ENCODE measurements around the gene CINP.

Gene CINP

DNA sequence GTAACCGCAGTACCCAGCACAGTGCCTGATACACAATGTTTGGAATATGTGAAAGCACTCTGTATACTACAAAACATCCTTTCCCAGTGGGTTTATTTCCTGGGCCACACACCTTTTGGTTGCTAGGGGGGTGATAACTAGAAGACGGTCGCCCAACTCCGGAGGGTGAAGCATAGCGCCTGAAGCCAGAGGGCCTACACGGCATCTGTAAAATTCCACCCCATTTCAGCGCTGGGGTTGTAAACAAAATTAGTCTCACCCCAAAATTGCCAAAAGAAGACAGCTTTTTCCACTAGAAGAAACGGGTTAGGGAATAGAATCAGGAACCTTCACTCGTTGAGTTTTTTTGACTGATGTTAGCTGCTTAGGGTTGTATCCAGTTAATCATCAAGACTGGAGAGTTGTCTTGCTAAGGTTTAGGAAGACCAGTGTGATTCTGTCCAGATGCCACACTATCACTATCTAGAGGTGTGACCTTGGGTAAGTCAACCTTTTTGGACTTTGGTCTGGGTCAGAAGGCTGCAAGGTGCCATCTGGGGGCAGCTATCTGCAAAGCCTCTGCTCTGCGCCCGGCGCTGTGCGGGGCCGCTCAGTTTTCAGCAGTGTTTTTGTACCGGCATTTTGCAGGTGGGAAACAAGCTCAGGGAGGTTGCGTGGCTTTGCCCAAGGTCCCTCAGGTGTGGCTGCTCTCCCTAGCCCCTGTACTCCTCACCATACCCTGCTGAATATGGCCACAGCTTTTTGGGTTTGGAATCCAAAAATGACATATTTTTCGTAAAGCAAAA, 41.8 kb downstream of the CINP start:
- Histone ChIP-seq H3K36me3 (ENCODE audit: insufficient read depth, low read length) (peaks cover 17% of the 10 kb centered on the region), H3K4me1 (ENCODE audit: insufficient read depth, low read length) (peaks cover 49% of the 10 kb centered on the region), H4K20me1 (ENCODE audit: insufficient read depth, low read length) (no peaks in the 10 kb centered on the region), H3K27ac (ENCODE audit: low read length) (peak overlapping the region; percentile 75; the same call in 1 of the 2 replicates), H3K79me2 (ENCODE audit: insufficient read depth, low read length) (peaks cover 23% of the 10 kb centered on the region), H3K4me2 (ENCODE audit: insufficient read depth, low read length) (peak overlapping the region; percentile 97), H3K9ac (ENCODE audit: low read depth, low read length) (peak overlapping the region; percentile 92), H3K9me3 (ENCODE audit: insufficient read depth, low read length, severe bottlenecking) (no peaks in the 10 kb centered on the region), H3K27me3 (ENCODE audit: insufficient read depth, low read length, poor library complexity) (no peaks in the 10 kb centered on the region), H2AFZ (ENCODE audit: low read depth, low read length) (peak overlapping the region; percentile 81; the same call in 1 of the 2 replicates), H3K4me3 (ENCODE audit: low read depth in 1 of 2, low read length in 2 of 2) (peak overlapping the region; percentile 43 to 81; a peak in 3 of 4 replicates)
- ATAC-seq (ENCODE audit: insufficient read depth, low read depth) (no peak), DNase-seq (no peak)
- TF ChIP-seq, protein P1, sequence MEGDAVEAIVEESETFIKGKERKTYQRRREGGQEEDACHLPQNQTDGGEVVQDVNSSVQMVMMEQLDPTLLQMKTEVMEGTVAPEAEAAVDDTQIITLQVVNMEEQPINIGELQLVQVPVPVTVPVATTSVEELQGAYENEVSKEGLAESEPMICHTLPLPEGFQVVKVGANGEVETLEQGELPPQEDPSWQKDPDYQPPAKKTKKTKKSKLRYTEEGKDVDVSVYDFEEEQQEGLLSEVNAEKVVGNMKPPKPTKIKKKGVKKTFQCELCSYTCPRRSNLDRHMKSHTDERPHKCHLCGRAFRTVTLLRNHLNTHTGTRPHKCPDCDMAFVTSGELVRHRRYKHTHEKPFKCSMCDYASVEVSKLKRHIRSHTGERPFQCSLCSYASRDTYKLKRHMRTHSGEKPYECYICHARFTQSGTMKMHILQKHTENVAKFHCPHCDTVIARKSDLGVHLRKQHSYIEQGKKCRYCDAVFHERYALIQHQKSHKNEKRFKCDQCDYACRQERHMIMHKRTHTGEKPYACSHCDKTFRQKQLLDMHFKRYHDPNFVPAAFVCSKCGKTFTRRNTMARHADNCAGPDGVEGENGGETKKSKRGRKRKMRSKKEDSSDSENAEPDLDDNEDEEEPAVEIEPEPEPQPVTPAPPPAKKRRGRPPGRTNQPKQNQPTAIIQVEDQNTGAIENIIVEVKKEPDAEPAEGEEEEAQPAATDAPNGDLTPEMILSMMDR (IDR thresholded peaks at IDR 0.05; ENCODE audit: borderline replicate concordance, extremely low read depth, low read length, poor library complexity, severe bottlenecking), result no peak
- no peak for TF ChIP-seq EZH2 (IDR thresholded peaks at IDR 0.05; ENCODE audit: borderline replicate concordance, low read depth, low read length, severe bottlenecking)

DNA sequence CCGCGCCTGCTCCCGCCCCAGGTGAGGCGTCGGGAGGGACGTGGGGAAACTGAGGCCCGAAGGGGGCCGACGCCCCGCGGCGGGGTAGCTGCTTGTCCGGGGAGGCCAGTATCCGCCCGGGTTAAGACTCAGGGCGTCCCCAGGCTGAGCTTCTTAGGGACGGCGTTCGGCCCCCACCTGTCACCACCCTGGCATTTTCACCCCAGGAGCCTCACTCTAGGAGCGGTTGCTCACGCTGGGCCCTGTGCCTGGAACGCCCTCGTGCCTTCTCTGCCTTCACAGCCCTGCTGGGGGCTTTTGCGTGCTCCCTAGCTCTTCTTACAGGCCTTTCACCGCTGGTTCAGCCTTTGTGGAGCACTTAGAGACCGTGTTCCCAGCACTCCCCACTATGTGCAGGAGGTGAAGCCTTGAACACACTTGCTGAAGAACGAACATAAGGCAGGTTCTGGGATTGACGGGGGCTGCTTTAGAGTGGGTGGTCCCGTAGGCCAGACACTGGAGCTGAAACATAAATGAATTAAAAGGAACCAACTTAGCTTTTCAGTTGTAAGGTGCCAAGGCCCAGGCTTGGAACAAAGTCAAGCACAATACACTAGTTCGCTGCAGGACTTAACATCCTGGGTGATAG, 42.5 kb downstream of the CINP start:
- Histone ChIP-seq H3K27me3 (ENCODE audit: insufficient read depth, low read length, poor library complexity) (no peaks in the 10 kb centered on the region), H4K20me1 (ENCODE audit: insufficient read depth, low read length) (no peaks in the 10 kb centered on the region), H3K4me1 (ENCODE audit: insufficient read depth, low read length) (peaks cover 55% of the 10 kb centered on the region), H3K36me3 (ENCODE audit: insufficient read depth, low read length) (peaks cover 17% of the 10 kb centered on the region), H3K79me2 (ENCODE audit: insufficient read depth, low read length) (peaks cover 23% of the 10 kb centered on the region), H2AFZ (ENCODE audit: low read depth, low read length) (peak overlapping the region; percentile 81), H3K4me2 (ENCODE audit: insufficient read depth, low read length) (peak overlapping the region; percentile 97), H3K9me3 (ENCODE audit: insufficient read depth, low read length, severe bottlenecking) (no peaks in the 10 kb centered on the region), H3K9ac (ENCODE audit: low read depth, low read length) (peak overlapping the region; percentile 92), H3K27ac (ENCODE audit: low read length) (peak overlapping the region; percentile 75), H3K4me3 (ENCODE audit: low read depth in 1 of 2, low read length in 2 of 2) (peak overlapping the region; percentile 43 to 81)
- DNase-seq (peak; percentile 47), ATAC-seq (ENCODE audit: insufficient read depth, low read depth) (peak; percentile 21)
- TF ChIP-seq EZH2 (IDR thresholded peaks at IDR 0.05; ENCODE audit: borderline replicate concordance, low read depth, low read length, severe bottlenecking), result no peak
- TF ChIP-seq, protein P1 (IDR thresholded peaks at IDR 0.05; ENCODE audit: borderline replicate concordance, extremely low read depth, low read length, poor library complexity, severe bottlenecking), result no peak

DNA sequence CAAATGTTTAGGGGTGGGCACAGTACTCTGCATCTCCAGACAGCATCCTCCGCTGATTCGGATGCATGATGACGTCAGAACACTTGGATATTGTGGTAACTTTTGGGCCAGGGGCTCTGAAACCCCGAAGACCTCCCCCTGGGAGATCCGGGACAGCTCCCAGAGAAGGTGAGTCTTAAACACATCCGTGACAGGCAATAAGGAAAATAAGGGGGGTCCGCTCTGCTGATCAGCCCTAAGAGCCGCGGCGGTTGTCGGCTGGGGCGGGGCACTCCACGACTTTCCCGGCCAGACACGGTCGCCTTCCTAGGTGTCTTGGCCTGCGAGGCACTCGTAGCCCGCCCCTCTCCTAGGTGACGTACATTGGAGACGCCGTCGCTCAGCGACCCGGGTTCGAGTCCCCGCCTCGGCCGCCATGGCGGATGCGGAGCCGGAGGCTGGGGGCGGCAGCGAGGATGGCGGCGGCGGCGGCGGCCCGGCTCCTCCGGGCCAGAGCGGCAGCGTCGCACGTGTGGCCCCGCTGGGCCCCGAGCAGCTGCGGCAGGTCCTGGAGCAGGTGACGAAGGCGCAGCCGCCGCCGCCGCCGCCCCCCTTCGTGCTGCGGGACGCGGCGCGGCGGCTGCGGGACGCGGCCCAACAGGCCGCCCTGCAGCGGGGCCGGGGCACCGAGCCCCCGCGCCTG, 43.2 kb downstream of the CINP start, which contains the start of gene ZNF839:
ZNF839 (plus strand) TSS at position 396 of the 682 bp plus-strand sequence; CDS start at position 416, 20 bp downstream.
- Histone ChIP-seq H3K27me3 (ENCODE audit: insufficient read depth, low read length, poor library complexity) (no peaks in the 10 kb centered on the region), H3K9me3 (ENCODE audit: insufficient read depth, low read length, severe bottlenecking) (no peaks in the 10 kb centered on the region), H3K36me3 (ENCODE audit: insufficient read depth, low read length) (peaks cover 17% of the 10 kb centered on the region), H4K20me1 (ENCODE audit: insufficient read depth, low read length) (no peaks in the 10 kb centered on the region), H3K4me2 (ENCODE audit: insufficient read depth, low read length) (peak within 1 kb of the TSS; percentile 97), H3K9ac (ENCODE audit: low read depth, low read length) (peak within 1 kb of the TSS; percentile 92), H3K27ac (ENCODE audit: low read length) (peak within 1 kb of the TSS; percentile 75), H2AFZ (ENCODE audit: low read depth, low read length) (peak within 1 kb of the TSS; percentile 81), H3K4me3 (ENCODE audit: low read depth in 1 of 2, low read length in 2 of 2) (peak within 1 kb of the TSS; percentile 43 to 81), H3K4me1 (ENCODE audit: insufficient read depth, low read length) (peaks cover 62% of the 10 kb centered on the region), H3K79me2 (ENCODE audit: insufficient read depth, low read length) (peaks cover 23% of the 10 kb centered on the region)
- TF ChIP-seq EZH2 (IDR thresholded peaks at IDR 0.05; ENCODE audit: borderline replicate concordance, low read depth, low read length, severe bottlenecking), result no peak
- TF ChIP-seq, protein P1 (IDR thresholded peaks at IDR 0.05; ENCODE audit: borderline replicate concordance, extremely low read depth, low read length, poor library complexity, severe bottlenecking), result no peak
- ATAC-seq (ENCODE audit: insufficient read depth, low read depth) (peak; percentile 73), DNase-seq (peak; percentile 95)
